GM12878 (cell line): ENCODE data around the gene ADCY1. TPM values are rescaled to one million over a fixed set of nuclear protein-coding genes. Genes with fewer than 3 reads are reported as not detected.

Experiments
- ATAC-seq: fragments of 200-7000 bp; cut with Tn5 transposase; 3 replicates; pipeline ENCODE4 v1.9.1; 2020; ENCODE audit warnings: mild to moderate bottlenecking, moderate library complexity
- BruUV-seq: library from RNA; stranded (reverse); fragments of 400-500 nt; replicated peaks from 2 replicates; lab custom pipeline; 2021; lab: Mats Ljungman, UMichigan
- CTCF ChIA-PET: fragments of 300-600 bp; sonication (Branson Sonifier 250); formaldehyde crosslinking; extraction: SDS; loops from one replicate; lab custom pipeline; 2021; ENCODE audit warnings: inconsistent platforms; lab: Yijun Ruan, JAX
- POLR2A ChIA-PET: fragments of 350-600 bp; formaldehyde crosslinking; extraction: SDS; loops from one replicate; lab custom pipeline; 2021; ENCODE audit warnings: inconsistent platforms; lab: Charles Lee
- RAD21 ChIA-PET: fragments of 300-600 bp; sonication (Branson Sonifier 250); formaldehyde crosslinking; loops from one replicate; lab custom pipeline; 2023; ENCODE audit warnings: antibody characterized with exemption; ENCODE audit not compliant: unreplicated experiment; lab: Charles Lee
- SMC1A ChIA-PET: fragments of 300-600 bp; sonication (Branson Sonifier 250); formaldehyde crosslinking; loops from one replicate; lab custom pipeline; 2023; ENCODE audit not compliant: unreplicated experiment, uncharacterized antibody; lab: Charles Lee
- DNase-seq: peaks from one replicate; pipeline ENCODE4 v3.0.0-alpha.2; 2011; ENCODE audit warnings: low read depth, low spot score
- FAIRE-seq: peaks from 3 replicates; lab custom pipeline; 2011; peaks lifted over from hg19 to GRCh38; lab: Jason Lieb, UNC
- H2AFZ ChIP-seq: 2 replicates; pipeline ENCODE4 v1.6.0; 2011; ENCODE audit warnings: low read depth, low read length, control low read depth; ENCODE audit not compliant: control insufficient read depth
- H3K27ac ChIP-seq: 2 replicates; pipeline ENCODE4 v1.5.1; 2011; ENCODE audit warnings: control low read depth; ENCODE audit not compliant: control insufficient read depth, insufficient read depth
- H3K27me3 ChIP-seq, 2 experiments: replicated peaks in 1 of 2; 2 replicates each; pipeline versions ENCODE4 v1.6.0 to v1.6.1; 2011; ENCODE audit warnings: low read length in 1 of 2; ENCODE audit not compliant: control insufficient read depth in 2 of 2, insufficient read depth in 2 of 2
- H3K36me3 ChIP-seq, 2 experiments: 2 replicates each; pipeline ENCODE4 v1.5.1; 2011; ENCODE audit warnings: low read length in 1 of 2; ENCODE audit not compliant: control insufficient read depth in 2 of 2, insufficient read depth in 2 of 2
- H3K4me1 ChIP-seq: 2 replicates; pipeline ENCODE4 v1.6.1; 2011; ENCODE audit warnings: mild to moderate bottlenecking, low read length, moderate library complexity, mixed read lengths; ENCODE audit not compliant: control insufficient read depth, insufficient read depth
- H3K4me2 ChIP-seq: 2 replicates; pipeline ENCODE4 v1.6.0; 2011; ENCODE audit warnings: control low read depth; ENCODE audit not compliant: control insufficient read depth, insufficient read depth
- H3K4me3 ChIP-seq: fragments of 200-600 bp; sonication (generic); 2 replicates; pipeline ENCODE4 v1.5.1; 2016
- H3K79me2 ChIP-seq: 2 replicates; pipeline ENCODE4 v1.6.0; 2011; ENCODE audit warnings: low read length; ENCODE audit not compliant: control insufficient read depth, insufficient read depth
- H3K9ac ChIP-seq: 2 replicates; pipeline ENCODE4 v1.8.0; 2011; ENCODE audit warnings: low read length, control low read depth, mixed read lengths; ENCODE audit not compliant: control insufficient read depth, insufficient read depth
- H3K9me3 ChIP-seq: replicated peaks from 3 replicates; pipeline ENCODE4 v1.5.1; 2011; ENCODE audit warnings: mild to moderate bottlenecking, low read length; ENCODE audit not compliant: control insufficient read depth, insufficient read depth
- H4K20me1 ChIP-seq: 2 replicates; pipeline ENCODE4 v1.6.0; 2011; ENCODE audit not compliant: control insufficient read depth, insufficient read depth
- ESRRA ChIP-seq: IDR thresholded peaks from 2 replicates; pipeline ENCODE4 v1.6.1; 2012; ENCODE audit warnings: mild to moderate bottlenecking, low read length, improper control_type of control experiment
- NFYB ChIP-seq: IDR thresholded peaks from 2 replicates; pipeline ENCODE4 v1.6.1; 2011; ENCODE audit warnings: low read depth, mild to moderate bottlenecking, low read length, improper control_type of control experiment, moderate library complexity; ENCODE audit not compliant: insufficient read depth
- NR2C1 ChIP-seq: fragments of 450-650 bp; IDR thresholded peaks from 2 replicates; pipeline ENCODE4 v1.6.1; 2017; ENCODE audit warnings: antibody characterized with exemption, mild to moderate bottlenecking, moderate library complexity
- RFX5 ChIP-seq: IDR thresholded peaks from 2 replicates; pipeline ENCODE4 v1.6.1; 2011; ENCODE audit warnings: low read depth, low read length, improper control_type of control experiment
- SIN3A ChIP-seq: IDR thresholded peaks from 2 replicates; pipeline ENCODE4 v1.6.1; 2012; ENCODE audit warnings: low read depth, low read length, improper control_type of control experiment
- SREBF2 ChIP-seq: IDR thresholded peaks from 2 replicates; pipeline ENCODE4 v1.6.1; 2012; ENCODE audit warnings: mild to moderate bottlenecking, low read length
- YBX1 ChIP-seq: fragments of 450-650 bp; IDR thresholded peaks from 2 replicates; pipeline ENCODE4 v1.6.1; 2016; ENCODE audit warnings: antibody characterized with exemption
- WGBS: methylation state at CpG from one replicate; pipeline ENCODE4 v1.1.6; 2016; ENCODE audit warnings: low lambda C conversion rate; ENCODE audit not compliant: insufficient replicate concordance, insufficient coverage; ENCODE audit errors: missing lambda C conversion rate; 5-methylcytosine and 5-hydroxymethylcytosine counted together
- in situ Hi-C: fragments of 300-500 bp; cut with MboI; formaldehyde crosslinking; loops from 9 replicates; pipeline ENCODE4 v1.14.3; 2018; ENCODE audit warnings: mixed read lengths
- intact Hi-C: fragments of 100-400 bp; cut with micrococcal nuclease; formaldehyde crosslinking; loops from one replicate; pipeline ENCODE4 v1.14.2; 2022; ENCODE audit not compliant: unreplicated experiment
- polyA plus RNA-seq, 11 experiments: library from polyadenylated mRNA; depleted of rRNA in 4 of 11; unstranded in 6 of 11; stranded (reverse) in 5 of 11; fragments of >200 nt; fragmentation: Nextera tagmentation in 4 of 11; fragmentation: Illumina TruSeq in 1 of 11; extraction: Ambion mirVana in 4 of 11; extraction: Trizol in 1 of 11; gene quantifications; 1 replicate in 1 of 11; 2 replicates in 10 of 11; pipeline versions ENCODE4 v1.2.1 to v1.2.3, GENCODE V29; 2011 to 2016; ENCODE audit warnings: inconsistent platforms in 2 of 11, missing spikeins in 2 of 11, low read depth in 1 of 11
- total RNA-seq, 4 experiments: library from RNA; depleted of rRNA in 3 of 4; stranded (reverse); fragments of >200 nt in 3 of 4; fragmentation: Illumina TruSeq in 1 of 4; extraction: Trizol in 1 of 4; gene quantifications; 2 replicates each; pipeline versions ENCODE4 v1.2.1 to v1.2.3, GENCODE V29; 2013 to 2021
- TF ChIP-seq, protein P1 (sequence below): fragments of 450-650 bp; IDR thresholded peaks from 2 replicates; pipeline ENCODE4 v1.6.1; 2014; ENCODE audit warnings: mild to moderate bottlenecking

ADCY1 gene
- total and polyA plus RNA-seq, 10 of the 15 experiments (the other 5 are each of a cell fraction or from before 2014, with no cell fraction given) = 0.13 to 1.4 (median 0.45) TPM; not detected in 1

DNA sequence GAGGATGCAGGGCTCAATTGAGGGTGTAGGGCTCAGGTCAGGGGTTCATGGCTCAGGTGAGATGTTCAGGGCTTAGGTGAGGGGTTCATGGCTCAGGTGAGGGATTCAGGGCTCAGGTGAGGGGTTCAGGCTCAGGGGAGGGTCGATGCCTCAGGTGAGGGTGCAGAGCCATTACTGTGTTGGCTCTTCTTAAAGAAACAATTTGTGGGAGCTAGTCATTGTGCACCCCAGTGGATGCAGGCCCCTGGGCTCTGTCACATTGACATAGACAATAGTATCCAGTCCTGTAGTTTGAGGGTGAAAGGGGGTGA, 86.7 kb downstream of the ADCY1 start:
- no peaks in the 10 kb centered on the region for H3K79me2 ChIP-seq
- in situ Hi-C loops (no loop called here), intact Hi-C loops (no loop called here)
- H3K4me1 ChIP-seq = no peaks in the 10 kb centered on the region
- 0% methylated on average over 1 of the region's 1 CpG for WGBS
- H2AFZ ChIP-seq = no peak overlapping the region
- ChIA-PET CTCF (no interaction called here), SMC1A (no interaction called here), RAD21 (no interaction called here)
- no peak overlapping the region for H3K4me2 ChIP-seq
- no peaks in the 10 kb centered on the region for H3K36me3 ChIP-seq
- no peak for DNase-seq
- H3K27ac ChIP-seq = no peak overlapping the region
- H3K9ac ChIP-seq = no peak overlapping the region
- H3K4me3 ChIP-seq = no peak overlapping the region
- TF ChIP-seq SREBF2 = no peak
- no peak for TF ChIP-seq RFX5
- TF ChIP-seq SIN3A = no peak
- TF ChIP-seq, protein P1, sequence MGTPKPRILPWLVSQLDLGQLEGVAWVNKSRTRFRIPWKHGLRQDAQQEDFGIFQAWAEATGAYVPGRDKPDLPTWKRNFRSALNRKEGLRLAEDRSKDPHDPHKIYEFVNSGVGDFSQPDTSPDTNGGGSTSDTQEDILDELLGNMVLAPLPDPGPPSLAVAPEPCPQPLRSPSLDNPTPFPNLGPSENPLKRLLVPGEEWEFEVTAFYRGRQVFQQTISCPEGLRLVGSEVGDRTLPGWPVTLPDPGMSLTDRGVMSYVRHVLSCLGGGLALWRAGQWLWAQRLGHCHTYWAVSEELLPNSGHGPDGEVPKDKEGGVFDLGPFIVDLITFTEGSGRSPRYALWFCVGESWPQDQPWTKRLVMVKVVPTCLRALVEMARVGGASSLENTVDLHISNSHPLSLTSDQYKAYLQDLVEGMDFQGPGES = no peak
- no peak for TF ChIP-seq NR2C1
- no peak for TF ChIP-seq ESRRA
- no peak for TF ChIP-seq NFYB
- no peak for TF ChIP-seq YBX1
- TF ChIP-seq, all 136 proteins: peak for 0
- Histone ChIP-seq H4K20me1 (no peaks in the 10 kb centered on the region), H3K27me3 (no peaks in the 10 kb centered on the region), H3K9me3 (no peaks in the 10 kb centered on the region)
- no peak for ATAC-seq
- BruUV-seq = no TSS peak
- POLR2A ChIA-PET = no interaction called here
- no peak for FAIRE-seq
